HG02571 (cell line): ENCODE measurements around the gene UQCRFS1.
"Not testable (repeated sequence)": the region's sequence is repeated elsewhere in the genome, so short reads cannot be mapped to it uniquely, and the experiment has no call there.

ENCODE experiments used
- ATAC-seq: cut with Tn5 transposase; IDR thresholded peaks from one replicate; pipeline ENCODE4 v1.9.1; 2021; ENCODE audit warnings: mild to moderate bottlenecking, moderate library complexity; ENCODE audit not compliant: unreplicated experiment

Gene UQCRFS1

GRCh38 chr19:29215322-29215845 is 2.4 kb upstream of the UQCRFS1 start:
- ATAC-seq: no peak

- no peak for ATAC-seq
Observed at GRCh38 chr19:29214411-29214810, 1.5 kb upstream of the UQCRFS1 start.

GRCh38 chr19:29212356-29212647 is 649 bp downstream of the UQCRFS1 start:
- no peak for ATAC-seq

- ATAC-seq: no peak
Observed at GRCh38 chr19:29211562-29212355, 1.2 kb downstream of the UQCRFS1 start.

GRCh38 chr19:29211041-29211440 is 1.9 kb downstream of the UQCRFS1 start:
- ATAC-seq: not testable (repeated sequence)

GRCh38 chr19:29210502-29210901 is 2.4 kb downstream of the UQCRFS1 start:
- ATAC-seq: not testable (repeated sequence)

- not testable (repeated sequence) for ATAC-seq
Observed at GRCh38 chr19:29207403-29208187, 5.4 kb downstream of the UQCRFS1 start.

- no peak for ATAC-seq
Observed at GRCh38 chr19:29206453-29206852, 6.5 kb downstream of the UQCRFS1 start.

GRCh38 chr19:29202281-29202680 is 10.7 kb downstream of the UQCRFS1 start:
- no peak for ATAC-seq

- ATAC-seq: no peak
Observed at GRCh38 chr19:29201855-29202254, 11.1 kb downstream of the UQCRFS1 start.

GRCh38 chr19:29194658-29195057 is 18.3 kb downstream of the UQCRFS1 start:
- no peak for ATAC-seq

GRCh38 chr19:29193155-29193554 is 19.8 kb downstream of the UQCRFS1 start:
- ATAC-seq: no peak

GRCh38 chr19:29191005-29191404 is 21.9 kb downstream of the UQCRFS1 start:
- no peak for ATAC-seq

GRCh38 chr19:29189033-29189360 is 24.0 kb downstream of the UQCRFS1 start:
- ATAC-seq: no peak

- ATAC-seq: no peak
Observed at GRCh38 chr19:29188289-29189032, 24.5 kb downstream of the UQCRFS1 start.

GRCh38 chr19:29187676-29188075 is 25.3 kb downstream of the UQCRFS1 start:
- no peak for ATAC-seq

- no peak for ATAC-seq
Observed at GRCh38 chr19:29185427-29185826, 27.5 kb downstream of the UQCRFS1 start.

- no peak for ATAC-seq
Observed at GRCh38 chr19:29176981-29177754, 35.8 kb downstream of the UQCRFS1 start.

- ATAC-seq: no peak
Observed at GRCh38 chr19:29173896-29174295, 39.1 kb downstream of the UQCRFS1 start.

- ATAC-seq: no peak
Observed at GRCh38 chr19:29172302-29172701, 40.6 kb downstream of the UQCRFS1 start.

GRCh38 chr19:29171525-29171924 is 41.4 kb downstream of the UQCRFS1 start:
- no peak for ATAC-seq
